ENCODE results near the gene SCFD2.
"Not testable (repeated sequence)": the region's sequence is repeated elsewhere in the genome, so short reads cannot be mapped to it uniquely, and the experiment has no call there.

The SCFD2 gene

DNA sequence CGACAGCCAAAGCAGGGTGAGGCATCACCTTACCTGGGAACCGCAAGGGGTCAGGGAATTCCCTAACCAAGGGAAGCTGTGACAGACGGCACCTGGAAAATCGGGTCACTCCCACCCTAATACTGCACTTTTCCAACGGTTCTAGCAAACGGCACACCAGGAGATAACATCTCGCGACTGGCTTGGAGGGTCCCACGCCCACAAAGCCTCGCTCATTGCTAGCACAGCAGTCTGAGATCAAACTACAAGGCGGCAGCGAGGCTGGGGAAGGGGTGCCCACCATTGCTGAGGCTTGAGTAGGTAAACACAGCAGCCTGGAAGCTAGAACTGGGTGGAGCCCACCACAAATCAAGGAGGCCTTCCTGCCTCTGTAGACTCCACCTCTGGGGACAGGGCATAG, 25.7 kb downstream of the SCFD2 start:
- not testable (repeated sequence) for DNase-seq (ENCODE audit: low read depth)

DNA sequence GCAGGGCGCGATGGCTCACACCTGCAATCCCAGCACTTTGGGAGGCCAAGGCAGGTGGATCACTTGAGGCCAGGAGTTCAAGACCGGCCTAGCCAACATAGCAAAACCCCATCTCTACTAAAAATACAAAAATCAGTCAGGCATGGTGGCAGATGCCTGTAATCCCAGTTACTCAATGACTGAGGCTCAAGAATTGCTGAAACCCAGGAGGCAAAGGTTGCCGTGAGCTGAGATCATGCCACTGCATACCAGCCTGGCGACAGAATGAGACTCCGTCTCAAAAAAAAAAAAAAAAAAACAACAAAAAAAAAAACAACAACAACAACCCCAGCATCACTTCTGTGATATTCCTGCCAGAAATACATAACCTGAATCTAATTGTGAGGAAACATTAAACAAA, 30.9 kb downstream of the SCFD2 start:
- DNase-seq (ENCODE audit: low read depth): not testable (repeated sequence)

DNA sequence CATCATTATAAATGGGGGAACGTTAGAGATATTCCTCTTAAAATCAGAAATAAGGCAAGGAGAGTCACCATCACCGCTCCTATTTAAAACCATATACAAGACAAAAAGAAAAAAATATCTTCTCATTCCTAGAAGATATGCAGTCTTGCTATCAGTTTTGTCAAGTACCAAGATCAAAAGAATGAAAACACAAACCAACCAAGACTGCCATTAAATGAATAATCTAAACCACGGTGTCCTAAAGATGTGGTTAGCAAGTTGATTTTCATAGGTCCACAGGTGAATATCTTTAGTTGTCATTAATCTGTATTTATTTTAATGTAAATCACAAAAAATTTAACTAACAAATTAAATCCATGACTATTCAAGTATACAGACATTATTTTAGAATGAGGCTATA, 39.3 kb downstream of the SCFD2 start:
- no peak for DNase-seq (ENCODE audit: low read depth)

DNA sequence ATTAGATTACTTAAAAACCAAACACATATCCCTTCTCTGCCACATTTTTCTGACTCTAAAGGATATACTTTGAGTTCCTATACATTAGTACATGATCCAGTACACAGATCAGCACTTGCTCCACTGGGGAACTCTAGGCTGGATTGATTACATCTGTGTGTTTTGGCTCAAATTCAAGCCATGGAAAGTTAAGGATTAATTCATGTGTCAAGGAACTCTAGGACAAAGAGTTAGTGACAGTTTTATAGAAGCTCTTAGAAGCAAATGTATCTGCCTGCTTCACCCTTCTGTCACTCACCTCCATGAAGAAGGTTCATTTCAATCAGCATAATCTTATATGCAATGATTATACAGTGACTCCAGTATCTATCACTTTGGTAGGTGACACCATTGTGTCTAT, 43.2 kb downstream of the SCFD2 start:
- no peak for DNase-seq (ENCODE audit: low read depth)

GRCh38 chr4:53321984-53322289, 43.9 kb downstream of the SCFD2 start:
- no peak for DNase-seq (ENCODE audit: low read depth)

DNA sequence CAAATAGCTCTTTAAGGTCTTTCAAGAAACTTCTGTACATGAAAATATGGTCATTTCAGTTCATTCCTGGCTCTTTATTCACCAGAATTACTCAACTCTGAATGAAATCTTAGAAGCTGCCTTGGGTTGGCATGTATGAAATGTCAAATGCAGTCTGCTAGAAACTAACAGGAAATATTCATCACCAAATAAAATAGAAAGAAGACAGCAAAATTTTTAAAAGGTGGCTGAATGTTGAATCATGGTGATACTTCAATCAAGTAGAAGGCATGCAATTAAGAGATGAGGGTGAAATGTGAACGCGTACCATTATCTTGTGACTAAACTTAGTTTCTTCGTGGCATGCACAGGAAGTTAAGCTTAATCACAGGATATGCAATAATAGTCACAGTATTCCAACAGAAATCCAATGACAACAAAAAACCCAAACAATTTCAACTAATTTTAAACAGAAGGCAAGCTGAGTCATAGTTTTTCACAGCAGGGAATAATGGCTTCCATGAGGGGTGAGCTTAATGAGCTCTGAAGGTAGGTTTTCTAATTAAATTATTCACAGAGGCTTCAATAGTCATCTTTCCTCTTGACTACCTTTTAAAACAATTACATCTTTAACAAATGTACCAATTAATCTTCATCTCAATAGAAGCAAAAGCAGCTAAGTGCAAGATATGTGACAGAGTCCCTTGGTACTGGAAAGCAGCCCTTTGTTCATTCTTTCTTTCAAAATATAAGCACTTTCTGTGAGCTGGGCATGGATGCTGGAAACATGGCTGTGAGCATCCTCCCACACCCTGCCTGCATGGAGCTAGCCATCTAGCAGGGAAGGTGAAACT, 44.5 kb downstream of the SCFD2 start:
- no peak for DNase-seq (ENCODE audit: low read depth)

GRCh38 chr4:53315300-53315699, 50.6 kb downstream of the SCFD2 start:
- DNase-seq (ENCODE audit: low read depth): no peak

DNA sequence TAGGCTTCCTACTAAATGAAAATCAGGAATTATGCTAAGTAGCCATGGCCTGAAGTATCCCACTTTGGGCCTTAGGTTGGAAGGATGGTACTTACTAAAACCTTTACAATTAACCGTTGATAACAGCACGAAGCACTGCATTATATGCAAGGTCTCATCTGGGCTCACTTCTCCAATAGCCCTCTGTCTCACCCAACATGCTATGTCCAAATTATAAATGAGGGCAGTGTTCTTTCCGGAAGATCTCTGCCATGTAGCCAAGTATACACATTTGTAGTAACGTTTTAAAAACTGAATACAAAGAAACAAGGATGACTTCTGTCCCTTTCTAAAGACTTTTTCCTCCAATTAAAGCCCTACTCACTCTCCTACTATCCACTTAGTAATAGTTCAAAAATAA, 51.6 kb downstream of the SCFD2 start:
- no peak for DNase-seq (ENCODE audit: low read depth)

DNA sequence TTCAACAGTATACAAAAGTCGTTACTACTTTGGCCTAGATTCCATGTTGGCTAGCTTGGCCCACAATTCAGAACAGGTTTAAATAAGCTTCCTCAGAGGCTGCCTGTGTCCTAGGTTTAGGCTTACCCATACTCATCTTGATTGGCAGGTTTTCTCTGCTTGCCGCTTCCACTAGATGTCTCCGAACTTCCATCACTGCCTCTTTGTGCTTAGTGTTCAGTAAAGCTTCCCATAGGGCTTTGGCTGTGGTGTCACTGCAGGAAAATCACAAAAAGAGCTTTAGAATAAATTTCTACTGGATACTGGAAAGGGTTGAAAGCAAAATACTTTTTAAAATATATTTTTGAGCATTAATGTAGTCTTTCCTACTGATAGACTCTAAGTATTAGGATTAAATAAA, 52.4 kb downstream of the SCFD2 start:
- DNase-seq (ENCODE audit: low read depth): no peak

- DNase-seq (ENCODE audit: low read depth): no peak
Observed at GRCh38 chr4:53309321-53310040, 56.4 kb downstream of the SCFD2 start.

DNA sequence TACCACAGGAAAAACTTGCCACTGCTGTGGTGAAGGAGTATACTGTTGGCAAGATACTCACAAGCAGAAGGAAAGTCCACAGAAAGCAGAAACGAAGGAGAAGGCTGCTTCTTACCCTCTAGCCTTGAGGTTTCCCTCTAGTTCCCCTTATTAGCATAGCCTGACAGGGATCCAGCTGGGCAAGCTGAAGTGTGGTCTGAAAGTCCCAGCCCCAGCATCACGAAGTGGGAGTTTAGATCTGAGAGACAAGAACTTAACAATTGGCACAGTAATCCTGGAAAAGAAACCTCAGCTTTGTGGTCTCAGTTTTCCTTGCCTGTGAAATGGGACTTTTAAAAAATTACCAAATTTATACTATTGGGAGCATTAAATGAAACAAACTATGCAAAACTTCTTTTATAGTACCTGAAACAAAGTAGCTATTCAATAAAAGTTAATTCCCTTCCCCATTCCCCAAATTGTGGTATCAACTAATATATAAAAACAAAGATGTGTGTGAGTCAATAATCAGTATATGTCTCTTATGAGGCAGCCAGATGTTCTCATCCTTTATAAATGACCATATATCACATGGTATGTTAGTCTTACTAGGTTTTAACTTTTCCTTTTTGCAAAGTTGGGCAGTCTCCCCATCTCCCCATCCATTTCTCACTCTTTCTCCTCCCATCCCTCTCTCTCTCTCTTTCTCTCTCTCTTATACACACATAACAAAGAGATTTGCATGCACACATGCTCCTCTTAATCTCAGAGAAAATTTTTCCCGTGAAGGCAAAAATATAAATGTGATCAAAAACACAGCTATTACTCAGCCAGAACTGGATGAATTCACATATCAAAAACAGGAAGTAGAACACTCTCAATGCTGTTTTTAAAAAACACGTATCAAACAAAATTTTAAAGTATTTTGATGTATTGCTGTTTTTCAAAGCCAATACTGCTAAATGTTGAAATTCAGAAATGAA, 57.8 kb downstream of the SCFD2 start:
- DNase-seq (ENCODE audit: low read depth): no peak

- DNase-seq (ENCODE audit: low read depth): no peak
Observed at GRCh38 chr4:53307210-53307609, 58.7 kb downstream of the SCFD2 start.

GRCh38 chr4:53306729-53307128, 59.1 kb downstream of the SCFD2 start:
- no peak for DNase-seq (ENCODE audit: low read depth)

DNA sequence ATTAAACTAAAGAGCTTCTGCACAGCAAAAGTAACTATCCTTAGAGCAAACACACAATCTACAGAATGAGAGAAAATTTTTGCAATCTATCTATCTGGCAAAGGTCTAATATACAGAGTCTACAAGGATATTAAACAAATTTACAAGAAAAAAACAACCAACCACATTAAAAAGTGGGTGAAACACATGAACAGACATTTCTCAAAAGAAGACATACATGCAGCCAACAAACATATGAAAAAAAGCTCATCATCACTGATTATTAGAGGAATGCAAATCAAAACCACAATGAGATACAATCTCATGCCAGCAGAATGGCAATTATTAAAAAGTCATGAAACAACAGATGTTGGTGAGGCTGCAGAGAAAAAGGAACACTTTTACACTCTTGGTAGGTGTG, 73.7 kb downstream of the SCFD2 start:
- not testable (repeated sequence) for DNase-seq (ENCODE audit: low read depth)

DNA sequence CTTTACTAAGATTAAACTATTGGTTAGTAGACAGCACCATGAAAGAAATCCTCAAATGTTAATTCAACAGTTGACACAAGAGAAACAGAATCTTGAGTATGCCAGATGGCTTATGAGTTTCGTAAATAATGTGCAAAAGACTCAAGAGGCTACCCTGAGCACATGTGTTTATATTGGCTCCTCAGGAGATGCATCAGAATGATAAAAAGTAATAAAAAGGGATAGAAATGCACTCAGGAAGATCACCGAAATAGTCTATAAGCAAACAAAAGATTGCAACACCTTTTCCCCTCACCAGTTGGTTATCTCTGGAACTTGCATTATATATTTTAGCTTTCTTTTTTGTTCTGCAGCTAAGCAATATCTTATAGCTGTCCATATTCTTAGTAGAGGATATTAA, 84.4 kb downstream of the SCFD2 start:
- no peak for DNase-seq (ENCODE audit: low read depth)

DNA sequence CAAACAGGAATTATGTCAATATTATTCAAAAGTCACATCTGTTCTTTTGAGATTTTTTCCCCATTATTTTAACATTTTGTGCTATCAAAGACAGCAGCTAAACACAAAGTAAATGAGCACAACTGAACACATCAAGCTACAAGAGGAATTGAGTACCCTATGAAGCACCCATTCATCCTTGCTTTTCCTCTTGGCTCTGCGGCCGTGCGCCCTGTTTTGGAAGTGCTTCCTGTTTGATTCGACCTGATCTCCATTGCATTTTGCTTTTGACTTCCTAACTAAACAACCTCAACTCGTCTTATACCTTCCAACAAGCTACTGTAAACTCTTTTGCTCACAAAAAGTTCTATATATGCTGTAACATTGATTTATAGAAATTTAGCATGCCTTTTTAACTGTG, 85.0 kb downstream of the SCFD2 start:
- DNase-seq (ENCODE audit: low read depth): no peak

GRCh38 chr4:53274609-53275268, 91.1 kb downstream of the SCFD2 start:
- no peak for DNase-seq (ENCODE audit: low read depth)

GRCh38 chr4:53273726-53274125, 92.1 kb downstream of the SCFD2 start:
- DNase-seq (ENCODE audit: low read depth): no peak

- DNase-seq (ENCODE audit: low read depth): no peak
Observed at GRCh38 chr4:53267026-53267425, 98.8 kb downstream of the SCFD2 start.

DNA sequence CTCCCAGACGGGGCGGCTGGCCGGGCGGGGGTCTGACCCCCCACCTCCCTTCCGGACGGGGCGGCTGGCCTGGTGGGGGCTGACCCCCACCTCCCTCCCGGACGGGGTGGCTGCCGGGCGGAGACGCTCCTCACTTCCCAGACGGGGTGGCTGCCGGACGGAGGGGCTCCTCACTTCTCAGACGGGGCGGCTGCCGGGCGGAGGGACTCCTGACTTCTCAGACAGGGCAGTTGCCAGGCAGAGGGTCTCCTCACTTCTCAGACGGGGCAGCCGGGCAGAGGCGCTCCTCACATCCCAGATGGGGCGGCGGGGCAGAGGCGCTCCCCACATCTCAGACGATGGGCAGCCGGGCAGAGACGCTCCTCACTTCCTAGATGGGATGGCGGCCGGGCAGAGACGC, 109.9 kb downstream of the SCFD2 start:
- not testable (repeated sequence) for DNase-seq (ENCODE audit: low read depth)

- DNase-seq (ENCODE audit: low read depth): no peak
Observed at GRCh38 chr4:53240573-53240972, 125.3 kb downstream of the SCFD2 start.

- DNase-seq (ENCODE audit: low read depth): not testable (repeated sequence)
Observed at GRCh38 chr4:53238352-53238751, 127.5 kb downstream of the SCFD2 start.
